ENCODE measurements around the gene PRMT6.
"Not testable (repeated sequence)": the region's sequence is repeated elsewhere in the genome, so short reads cannot be mapped to it uniquely, and the experiment has no call there.

DNA sequence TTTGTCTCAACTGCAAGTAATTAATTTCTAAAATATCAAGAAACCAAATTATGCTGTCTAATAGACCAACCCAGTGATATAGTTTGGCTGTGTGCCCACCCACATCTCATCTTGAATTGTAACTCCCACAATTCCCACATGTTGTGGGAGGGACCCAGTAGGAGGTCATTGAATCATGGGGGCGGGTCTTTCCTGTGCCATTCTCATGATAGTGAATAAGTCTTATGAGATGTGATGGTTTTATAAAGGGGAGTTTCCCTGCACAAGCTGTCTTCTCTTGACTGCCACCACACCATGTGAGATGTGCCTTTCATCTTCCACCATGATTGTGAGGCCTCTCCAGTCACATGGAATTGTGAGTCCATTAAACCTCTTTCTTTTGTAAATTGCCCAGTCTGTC, 36.9 kb downstream of the PRMT6 start:
- not testable (repeated sequence) for TF ChIP-seq ATF3 (IDR thresholded peaks at IDR 0.05); CTCF (IDR thresholded peaks at IDR 0.05 in 2 of 3, conservative IDR thresholded peaks at IDR 0.05 in 1 of 3; ENCODE audit: borderline replicate concordance in 1 of 3, insufficient read depth in 1 of 3, low read depth in 2 of 3, low read length in 2 of 3); EZH2 (IDR thresholded peaks at IDR 0.05); RAD21 (IDR thresholded peaks at IDR 0.05; ENCODE audit: low read depth); TCF7L2 (IDR thresholded peaks at IDR 0.05; ENCODE audit: borderline replicate concordance, extremely low read depth, insufficient read depth, insufficient read length); POLR2A (IDR thresholded peaks at IDR 0.05; ENCODE audit: borderline replicate concordance, extremely low read depth, insufficient read depth, insufficient read length); EZH2phosphoT487 (IDR thresholded peaks at IDR 0.05; ENCODE audit: borderline replicate concordance); ZBTB33 (IDR thresholded peaks at IDR 0.05; ENCODE audit: extremely low read depth, insufficient replicate concordance, low read length); ZNF274 (IDR thresholded peaks at IDR 0.05; ENCODE audit: low read depth, low read length)
- TF ChIP-seq, protein P1, sequence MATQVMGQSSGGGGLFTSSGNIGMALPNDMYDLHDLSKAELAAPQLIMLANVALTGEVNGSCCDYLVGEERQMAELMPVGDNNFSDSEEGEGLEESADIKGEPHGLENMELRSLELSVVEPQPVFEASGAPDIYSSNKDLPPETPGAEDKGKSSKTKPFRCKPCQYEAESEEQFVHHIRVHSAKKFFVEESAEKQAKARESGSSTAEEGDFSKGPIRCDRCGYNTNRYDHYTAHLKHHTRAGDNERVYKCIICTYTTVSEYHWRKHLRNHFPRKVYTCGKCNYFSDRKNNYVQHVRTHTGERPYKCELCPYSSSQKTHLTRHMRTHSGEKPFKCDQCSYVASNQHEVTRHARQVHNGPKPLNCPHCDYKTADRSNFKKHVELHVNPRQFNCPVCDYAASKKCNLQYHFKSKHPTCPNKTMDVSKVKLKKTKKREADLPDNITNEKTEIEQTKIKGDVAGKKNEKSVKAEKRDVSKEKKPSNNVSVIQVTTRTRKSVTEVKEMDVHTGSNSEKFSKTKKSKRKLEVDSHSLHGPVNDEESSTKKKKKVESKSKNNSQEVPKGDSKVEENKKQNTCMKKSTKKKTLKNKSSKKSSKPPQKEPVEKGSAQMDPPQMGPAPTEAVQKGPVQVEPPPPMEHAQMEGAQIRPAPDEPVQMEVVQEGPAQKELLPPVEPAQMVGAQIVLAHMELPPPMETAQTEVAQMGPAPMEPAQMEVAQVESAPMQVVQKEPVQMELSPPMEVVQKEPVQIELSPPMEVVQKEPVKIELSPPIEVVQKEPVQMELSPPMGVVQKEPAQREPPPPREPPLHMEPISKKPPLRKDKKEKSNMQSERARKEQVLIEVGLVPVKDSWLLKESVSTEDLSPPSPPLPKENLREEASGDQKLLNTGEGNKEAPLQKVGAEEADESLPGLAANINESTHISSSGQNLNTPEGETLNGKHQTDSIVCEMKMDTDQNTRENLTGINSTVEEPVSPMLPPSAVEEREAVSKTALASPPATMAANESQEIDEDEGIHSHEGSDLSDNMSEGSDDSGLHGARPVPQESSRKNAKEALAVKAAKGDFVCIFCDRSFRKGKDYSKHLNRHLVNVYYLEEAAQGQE (IDR thresholded peaks at IDR 0.05; ENCODE audit: low read depth) = not testable (repeated sequence)

Data from HCT116 (cell line).